Measurements from ENCODE around the gene SP7. TPM values are rescaled to one million over a fixed set of nuclear protein-coding genes. Genes with fewer than 3 reads are reported as not detected.

SP7 gene
- total and polyA plus RNA-seq, 10 of the 15 experiments (the other 5 are each of a cell fraction or from before 2014, with no cell fraction given), result 0.05 to 0.11 TPM; not detected in 8

DNA sequence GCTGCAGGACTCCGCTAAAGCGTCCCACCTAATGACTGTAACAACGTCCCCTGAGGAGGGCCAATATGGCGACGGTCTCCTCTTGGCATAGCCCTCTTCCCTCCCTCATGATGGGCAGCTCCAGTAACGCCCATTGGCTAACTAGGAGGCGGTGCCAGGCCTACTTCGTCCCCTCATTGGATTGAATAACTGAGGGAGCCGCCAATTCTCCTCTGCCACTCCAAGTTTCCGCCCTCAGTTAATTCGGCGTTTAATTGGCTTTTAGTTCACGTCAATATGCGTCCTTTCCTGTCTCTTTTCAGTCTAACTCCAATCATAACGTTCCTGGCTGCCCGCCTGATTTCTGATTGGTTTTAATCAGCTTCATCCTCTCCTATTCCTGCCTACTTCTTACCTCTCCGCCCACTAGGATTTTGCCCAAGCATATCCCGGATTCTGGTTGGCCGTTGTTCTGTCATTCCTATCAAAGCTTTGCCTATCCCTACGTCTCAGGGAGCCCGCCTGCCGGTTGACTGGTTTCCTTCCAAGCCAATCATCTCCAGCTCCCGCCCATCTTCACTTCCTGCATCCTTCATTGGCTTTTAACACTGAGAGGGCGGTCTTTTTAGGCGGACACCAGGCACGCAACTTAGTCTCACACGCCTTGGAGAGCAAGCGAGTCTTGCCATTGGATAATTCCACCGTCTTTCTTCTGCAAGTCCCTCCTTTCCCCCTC is 43.4 kb upstream of the SP7 start (continued):
- TF ChIP-seq, protein P1, sequence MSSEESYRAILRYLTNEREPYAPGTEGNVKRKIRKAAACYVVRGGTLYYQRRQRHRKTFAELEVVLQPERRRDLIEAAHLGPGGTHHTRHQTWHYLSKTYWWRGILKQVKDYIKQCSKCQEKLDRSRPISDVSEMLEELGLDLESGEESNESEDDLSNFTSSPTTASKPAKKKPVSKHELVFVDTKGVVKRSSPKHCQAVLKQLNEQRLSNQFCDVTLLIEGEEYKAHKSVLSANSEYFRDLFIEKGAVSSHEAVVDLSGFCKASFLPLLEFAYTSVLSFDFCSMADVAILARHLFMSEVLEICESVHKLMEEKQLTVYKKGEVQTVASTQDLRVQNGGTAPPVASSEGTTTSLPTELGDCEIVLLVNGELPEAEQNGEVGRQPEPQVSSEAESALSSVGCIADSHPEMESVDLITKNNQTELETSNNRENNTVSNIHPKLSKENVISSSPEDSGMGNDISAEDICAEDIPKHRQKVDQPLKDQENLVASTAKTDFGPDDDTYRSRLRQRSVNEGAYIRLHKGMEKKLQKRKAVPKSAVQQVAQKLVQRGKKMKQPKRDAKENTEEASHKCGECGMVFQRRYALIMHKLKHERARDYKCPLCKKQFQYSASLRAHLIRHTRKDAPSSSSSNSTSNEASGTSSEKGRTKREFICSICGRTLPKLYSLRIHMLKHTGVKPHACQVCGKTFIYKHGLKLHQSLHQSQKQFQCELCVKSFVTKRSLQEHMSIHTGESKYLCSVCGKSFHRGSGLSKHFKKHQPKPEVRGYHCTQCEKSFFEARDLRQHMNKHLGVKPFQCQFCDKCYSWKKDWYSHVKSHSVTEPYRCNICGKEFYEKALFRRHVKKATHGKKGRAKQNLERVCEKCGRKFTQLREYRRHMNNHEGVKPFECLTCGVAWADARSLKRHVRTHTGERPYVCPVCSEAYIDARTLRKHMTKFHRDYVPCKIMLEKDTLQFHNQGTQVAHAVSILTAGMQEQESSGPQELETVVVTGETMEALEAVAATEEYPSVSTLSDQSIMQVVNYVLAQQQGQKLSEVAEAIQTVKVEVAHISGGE (CRISPR knock-in tag; IDR thresholded peaks at IDR 0.05), result no peak
- TF ChIP-seq, protein P2, sequence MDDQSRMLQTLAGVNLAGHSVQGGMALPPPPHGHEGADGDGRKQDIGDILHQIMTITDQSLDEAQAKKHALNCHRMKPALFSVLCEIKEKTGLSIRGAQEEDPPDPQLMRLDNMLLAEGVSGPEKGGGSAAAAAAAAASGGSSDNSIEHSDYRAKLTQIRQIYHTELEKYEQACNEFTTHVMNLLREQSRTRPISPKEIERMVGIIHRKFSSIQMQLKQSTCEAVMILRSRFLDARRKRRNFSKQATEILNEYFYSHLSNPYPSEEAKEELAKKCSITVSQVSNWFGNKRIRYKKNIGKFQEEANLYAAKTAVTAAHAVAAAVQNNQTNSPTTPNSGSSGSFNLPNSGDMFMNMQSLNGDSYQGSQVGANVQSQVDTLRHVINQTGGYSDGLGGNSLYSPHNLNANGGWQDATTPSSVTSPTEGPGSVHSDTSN (IDR thresholded peaks at IDR 0.05; ENCODE audit: insufficient replicate concordance, low read depth, low read length), result peak; percentile 95
- TF ChIP-seq TCF12 (IDR thresholded peaks at IDR 0.05; ENCODE audit: low read depth, low read length), result peak; percentile 73; the same call in 1 of the 2 replicates
- TF ChIP-seq SP1 (IDR thresholded peaks at IDR 0.05; ENCODE audit: low read depth, low read length), result peak; percentile 97
- TF ChIP-seq TARDBP (IDR thresholded peaks at IDR 0.05; ENCODE audit: borderline replicate concordance), result no peak
- TF ChIP-seq EZH2 (IDR thresholded peaks at IDR 0.05; ENCODE audit: borderline replicate concordance, control insufficient read depth, low read depth, low read length), result no peak
- no peak for TF ChIP-seq KDM1A (IDR thresholded peaks at IDR 0.05; ENCODE audit: borderline replicate concordance)
- TF ChIP-seq, protein P3, sequence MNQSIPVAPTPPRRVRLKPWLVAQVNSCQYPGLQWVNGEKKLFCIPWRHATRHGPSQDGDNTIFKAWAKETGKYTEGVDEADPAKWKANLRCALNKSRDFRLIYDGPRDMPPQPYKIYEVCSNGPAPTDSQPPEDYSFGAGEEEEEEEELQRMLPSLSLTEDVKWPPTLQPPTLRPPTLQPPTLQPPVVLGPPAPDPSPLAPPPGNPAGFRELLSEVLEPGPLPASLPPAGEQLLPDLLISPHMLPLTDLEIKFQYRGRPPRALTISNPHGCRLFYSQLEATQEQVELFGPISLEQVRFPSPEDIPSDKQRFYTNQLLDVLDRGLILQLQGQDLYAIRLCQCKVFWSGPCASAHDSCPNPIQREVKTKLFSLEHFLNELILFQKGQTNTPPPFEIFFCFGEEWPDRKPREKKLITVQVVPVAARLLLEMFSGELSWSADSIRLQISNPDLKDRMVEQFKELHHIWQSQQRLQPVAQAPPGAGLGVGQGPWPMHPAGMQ (IDR thresholded peaks at IDR 0.05; ENCODE audit: borderline replicate concordance), result no peak
- no peak for TF ChIP-seq RAD21 (IDR thresholded peaks at IDR 0.05; ENCODE audit: insufficient read depth, low read depth, low read length)
- TF ChIP-seq, protein P4, sequence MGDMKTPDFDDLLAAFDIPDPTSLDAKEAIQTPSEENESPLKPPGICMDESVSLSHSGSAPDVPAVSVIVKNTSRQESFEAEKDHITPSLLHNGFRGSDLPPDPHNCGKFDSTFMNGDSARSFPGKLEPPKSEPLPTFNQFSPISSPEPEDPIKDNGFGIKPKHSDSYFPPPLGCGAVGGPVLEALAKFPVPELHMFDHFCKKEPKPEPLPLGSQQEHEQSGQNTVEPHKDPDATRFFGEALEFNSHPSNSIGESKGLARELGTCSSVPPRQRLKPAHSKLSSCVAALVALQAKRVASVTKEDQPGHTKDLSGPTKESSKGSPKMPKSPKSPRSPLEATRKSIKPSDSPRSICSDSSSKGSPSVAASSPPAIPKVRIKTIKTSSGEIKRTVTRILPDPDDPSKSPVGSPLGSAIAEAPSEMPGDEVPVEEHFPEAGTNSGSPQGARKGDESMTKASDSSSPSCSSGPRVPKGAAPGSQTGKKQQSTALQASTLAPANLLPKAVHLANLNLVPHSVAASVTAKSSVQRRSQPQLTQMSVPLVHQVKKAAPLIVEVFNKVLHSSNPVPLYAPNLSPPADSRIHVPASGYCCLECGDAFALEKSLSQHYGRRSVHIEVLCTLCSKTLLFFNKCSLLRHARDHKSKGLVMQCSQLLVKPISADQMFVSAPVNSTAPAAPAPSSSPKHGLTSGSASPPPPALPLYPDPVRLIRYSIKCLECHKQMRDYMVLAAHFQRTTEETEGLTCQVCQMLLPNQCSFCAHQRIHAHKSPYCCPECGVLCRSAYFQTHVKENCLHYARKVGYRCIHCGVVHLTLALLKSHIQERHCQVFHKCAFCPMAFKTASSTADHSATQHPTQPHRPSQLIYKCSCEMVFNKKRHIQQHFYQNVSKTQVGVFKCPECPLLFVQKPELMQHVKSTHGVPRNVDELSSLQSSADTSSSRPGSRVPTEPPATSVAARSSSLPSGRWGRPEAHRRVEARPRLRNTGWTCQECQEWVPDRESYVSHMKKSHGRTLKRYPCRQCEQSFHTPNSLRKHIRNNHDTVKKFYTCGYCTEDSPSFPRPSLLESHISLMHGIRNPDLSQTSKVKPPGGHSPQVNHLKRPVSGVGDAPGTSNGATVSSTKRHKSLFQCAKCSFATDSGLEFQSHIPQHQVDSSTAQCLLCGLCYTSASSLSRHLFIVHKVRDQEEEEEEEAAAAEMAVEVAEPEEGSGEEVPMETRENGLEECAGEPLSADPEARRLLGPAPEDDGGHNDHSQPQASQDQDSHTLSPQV (IDR thresholded peaks at IDR 0.05), result no peak
- TF ChIP-seq NR2C2 (IDR thresholded peaks at IDR 0.05; ENCODE audit: borderline replicate concordance, control insufficient read depth, insufficient read length, low read depth), result no peak
- TF ChIP-seq, protein P5, sequence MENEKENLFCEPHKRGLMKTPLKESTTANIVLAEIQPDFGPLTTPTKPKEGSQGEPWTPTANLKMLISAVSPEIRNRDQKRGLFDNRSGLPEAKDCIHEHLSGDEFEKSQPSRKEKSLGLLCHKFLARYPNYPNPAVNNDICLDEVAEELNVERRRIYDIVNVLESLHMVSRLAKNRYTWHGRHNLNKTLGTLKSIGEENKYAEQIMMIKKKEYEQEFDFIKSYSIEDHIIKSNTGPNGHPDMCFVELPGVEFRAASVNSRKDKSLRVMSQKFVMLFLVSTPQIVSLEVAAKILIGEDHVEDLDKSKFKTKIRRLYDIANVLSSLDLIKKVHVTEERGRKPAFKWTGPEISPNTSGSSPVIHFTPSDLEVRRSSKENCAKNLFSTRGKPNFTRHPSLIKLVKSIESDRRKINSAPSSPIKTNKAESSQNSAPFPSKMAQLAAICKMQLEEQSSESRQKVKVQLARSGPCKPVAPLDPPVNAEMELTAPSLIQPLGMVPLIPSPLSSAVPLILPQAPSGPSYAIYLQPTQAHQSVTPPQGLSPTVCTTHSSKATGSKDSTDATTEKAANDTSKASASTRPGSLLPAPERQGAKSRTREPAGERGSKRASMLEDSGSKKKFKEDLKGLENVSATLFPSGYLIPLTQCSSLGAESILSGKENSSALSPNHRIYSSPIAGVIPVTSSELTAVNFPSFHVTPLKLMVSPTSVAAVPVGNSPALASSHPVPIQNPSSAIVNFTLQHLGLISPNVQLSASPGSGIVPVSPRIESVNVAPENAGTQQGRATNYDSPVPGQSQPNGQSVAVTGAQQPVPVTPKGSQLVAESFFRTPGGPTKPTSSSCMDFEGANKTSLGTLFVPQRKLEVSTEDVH (IDR thresholded peaks at IDR 0.05; ENCODE audit: low read depth, partially characterized antibody), result peak; percentile 67
- no peak for TF ChIP-seq CBX3 (IDR thresholded peaks at IDR 0.05; ENCODE audit: borderline replicate concordance, low read depth)
- TF ChIP-seq RFX5 (IDR thresholded peaks at IDR 0.05; ENCODE audit: low read depth, low read length), result peak; percentile 42; the same call in 1 of the 2 replicates
- TF ChIP-seq YBX1 (IDR thresholded peaks at IDR 0.05), result no peak
- TF ChIP-seq EGR1 (IDR thresholded peaks at IDR 0.05; ENCODE audit: borderline replicate concordance in 1 of 2, low read depth in 2 of 2, low read length in 2 of 2), result no peak
